Measurements from ENCODE around the gene PDIK1L. TPM values are rescaled to one million over a fixed set of nuclear protein-coding genes. Genes with fewer than 3 reads are reported as not detected.

The PDIK1L gene
- polyA plus RNA-seq, 1 donor (not counting 4 experiments of a cell fraction or from before 2014, with no cell fraction given): 2.8 TPM

DNA sequence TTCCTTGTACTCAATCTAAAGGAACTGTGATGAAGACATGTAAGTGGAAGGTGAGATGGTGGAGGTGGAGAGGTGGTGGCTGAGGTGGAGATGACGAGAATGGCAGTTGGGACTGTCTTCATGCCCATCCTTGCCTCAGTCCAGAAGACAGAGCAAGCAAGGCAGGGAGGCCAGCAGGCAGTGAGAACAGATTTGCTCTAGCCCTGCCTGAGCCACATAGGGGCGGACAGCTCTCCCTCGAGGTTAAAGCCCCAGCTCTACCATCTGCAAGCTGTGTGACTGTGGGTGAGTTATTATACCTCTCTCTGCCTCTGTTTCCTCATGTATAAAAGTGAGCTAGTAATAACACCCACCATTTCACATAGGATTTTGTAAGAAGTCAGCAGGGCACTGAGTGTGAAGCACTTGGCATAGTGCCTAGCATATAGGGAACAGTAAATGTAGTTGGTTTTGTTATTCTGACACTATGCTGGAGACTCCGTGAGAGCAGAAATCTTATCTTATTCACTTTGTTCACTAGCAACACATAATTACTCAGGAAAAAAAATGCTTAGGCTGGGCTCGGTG is 42.4 kb downstream of the PDIK1L start:
- dilution Hi-C loops (cut with MboI; ENCODE audit: extremely low pct_ligation_motif_present, low sequenced_read_pairs): no loop called here
- FAIRE-seq (no peak), DNase-seq (ENCODE audit: low read depth, low spot score) (no peak)
- Histone ChIP-seq H3K4me1 (ENCODE audit: control insufficient read depth, extremely low read depth, insufficient read depth, low read length) (peaks cover 12% of the 10 kb centered on the region), H3K36me3 (ENCODE audit: control insufficient read depth in 2 of 2, extremely low read depth in 1 of 2, insufficient read depth in 2 of 2, low read length in 2 of 2) (no peaks in the 10 kb centered on the region), H3K27me3 (ENCODE audit: control insufficient read depth, extremely low read depth, insufficient read depth, low read length) (no peaks in the 10 kb centered on the region), H3K4me2 (ENCODE audit: control insufficient read depth, extremely low read depth, insufficient read depth, low read depth, low read length) (no peak overlapping the region), H3K9me1 (ENCODE audit: control insufficient read depth, extremely low read depth, insufficient read depth, low read length) (no peaks in the 10 kb centered on the region), H3K9me3 (ENCODE audit: control insufficient read depth, low read depth, low read length) (no peaks in the 10 kb centered on the region), H3K4me3 (ENCODE audit: control insufficient read depth in 2 of 3, extremely low read depth in 1 of 3, insufficient read depth in 2 of 3, low read depth in 1 of 3, low read length in 3 of 3) (no peak overlapping the region), H3K27ac (ENCODE audit: control insufficient read depth, insufficient read depth, low read length) (no peak overlapping the region), H4K20me1 (ENCODE audit: control insufficient read depth, extremely low read depth, insufficient read depth, low read length) (no peaks in the 10 kb centered on the region), H3K79me2 (ENCODE audit: control insufficient read depth, insufficient read depth, low read length) (no peaks in the 10 kb centered on the region), H3K9ac (ENCODE audit: control insufficient read depth, extremely low read depth, insufficient read depth, low read length) (no peak overlapping the region), H2AFZ (ENCODE audit: control insufficient read depth, low read length) (no peak overlapping the region)
- TF ChIP-seq CTCF (optimal IDR thresholded peaks at IDR 0.05 in 1 of 3, IDR thresholded peaks at IDR 0.05 in 1 of 3, conservative IDR thresholded peaks at IDR 0.05 in 1 of 3; ENCODE audit: extremely low read depth in 1 of 3, insufficient read depth in 2 of 3, low read length in 3 of 3) (no peak), EZH2 (IDR thresholded peaks at IDR 0.05; ENCODE audit: low read length) (no peak)

- Histone ChIP-seq H3K36me3 (ENCODE audit: control insufficient read depth in 2 of 2, extremely low read depth in 1 of 2, insufficient read depth in 2 of 2, low read length in 2 of 2) (no peaks in the 10 kb centered on the region), H3K4me3 (ENCODE audit: control insufficient read depth in 2 of 3, extremely low read depth in 1 of 3, insufficient read depth in 2 of 3, low read depth in 1 of 3, low read length in 3 of 3) (no peak overlapping the region), H3K9me1 (ENCODE audit: control insufficient read depth, extremely low read depth, insufficient read depth, low read length) (no peaks in the 10 kb centered on the region), H4K20me1 (ENCODE audit: control insufficient read depth, extremely low read depth, insufficient read depth, low read length) (no peaks in the 10 kb centered on the region), H3K9ac (ENCODE audit: control insufficient read depth, extremely low read depth, insufficient read depth, low read length) (no peak overlapping the region), H3K9me3 (ENCODE audit: control insufficient read depth, low read depth, low read length) (no peaks in the 10 kb centered on the region), H3K27me3 (ENCODE audit: control insufficient read depth, extremely low read depth, insufficient read depth, low read length) (no peaks in the 10 kb centered on the region), H2AFZ (ENCODE audit: control insufficient read depth, low read length) (no peak overlapping the region), H3K79me2 (ENCODE audit: control insufficient read depth, insufficient read depth, low read length) (no peaks in the 10 kb centered on the region), H3K27ac (ENCODE audit: control insufficient read depth, insufficient read depth, low read length) (no peak overlapping the region), H3K4me2 (ENCODE audit: control insufficient read depth, extremely low read depth, insufficient read depth, low read depth, low read length) (no peak overlapping the region), H3K4me1 (ENCODE audit: control insufficient read depth, extremely low read depth, insufficient read depth, low read length) (peaks cover 13% of the 10 kb centered on the region)
- FAIRE-seq: no peak
- no peak for DNase-seq (ENCODE audit: low read depth, low spot score)
- dilution Hi-C loops (cut with MboI; ENCODE audit: extremely low pct_ligation_motif_present, low sequenced_read_pairs): no loop called here
- TF ChIP-seq EZH2 (IDR thresholded peaks at IDR 0.05; ENCODE audit: low read length): no peak
- TF ChIP-seq CTCF (optimal IDR thresholded peaks at IDR 0.05 in 1 of 3, IDR thresholded peaks at IDR 0.05 in 1 of 3, conservative IDR thresholded peaks at IDR 0.05 in 1 of 3; ENCODE audit: extremely low read depth in 1 of 3, insufficient read depth in 2 of 3, low read length in 3 of 3): no peak
Observed at GRCh38 chr1:26154750-26155149, 43.1 kb downstream of the PDIK1L start.

Data from keratinocyte (primary cell).